Fibroblast of pulmonary artery (primary cell): ENCODE data around the gene KIF18B.

ENCODE experiments used
- DNase-seq: peaks from one replicate; pipeline ENCODE4 v3.0.0-alpha.2; 2010; ENCODE audit warnings: low read depth
- H3K4me3 ChIP-seq: replicated peaks from 2 replicates; pipeline ENCODE4 v1.5.1; 2011; ENCODE audit warnings: low read depth, mild to moderate bottlenecking, control low read depth, low read length, moderate library complexity
- TF ChIP-seq, protein P1 (sequence below): IDR thresholded peaks from 2 replicates; pipeline ENCODE4 v1.5.1; 2011; ENCODE audit warnings: mild to moderate bottlenecking, control low read depth, low read length, inconsistent platforms; ENCODE audit errors: missing control alignments

KIF18B gene

DNA sequence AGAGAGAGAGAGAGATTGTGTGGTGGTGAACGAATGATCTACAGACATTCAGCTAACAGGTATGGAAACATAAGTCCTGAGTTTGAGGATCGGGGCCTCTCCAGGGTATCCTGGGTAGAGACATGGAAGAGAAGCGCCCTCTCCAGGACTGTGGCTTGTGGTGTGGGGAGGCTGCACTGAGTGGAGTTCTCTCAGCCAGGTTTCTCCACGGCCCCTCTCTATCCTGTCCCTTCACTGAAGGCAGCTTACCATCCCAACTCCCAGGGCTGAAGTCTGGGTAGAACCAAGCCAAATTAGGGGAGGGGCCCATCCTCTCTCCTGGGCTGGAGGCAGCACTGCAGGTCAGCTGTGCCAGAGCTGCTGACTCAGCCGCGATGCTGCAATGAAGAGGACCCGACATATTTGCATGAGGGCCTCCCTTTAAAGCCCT is 14.4 kb upstream of the KIF18B start:
- TF ChIP-seq, protein P1, sequence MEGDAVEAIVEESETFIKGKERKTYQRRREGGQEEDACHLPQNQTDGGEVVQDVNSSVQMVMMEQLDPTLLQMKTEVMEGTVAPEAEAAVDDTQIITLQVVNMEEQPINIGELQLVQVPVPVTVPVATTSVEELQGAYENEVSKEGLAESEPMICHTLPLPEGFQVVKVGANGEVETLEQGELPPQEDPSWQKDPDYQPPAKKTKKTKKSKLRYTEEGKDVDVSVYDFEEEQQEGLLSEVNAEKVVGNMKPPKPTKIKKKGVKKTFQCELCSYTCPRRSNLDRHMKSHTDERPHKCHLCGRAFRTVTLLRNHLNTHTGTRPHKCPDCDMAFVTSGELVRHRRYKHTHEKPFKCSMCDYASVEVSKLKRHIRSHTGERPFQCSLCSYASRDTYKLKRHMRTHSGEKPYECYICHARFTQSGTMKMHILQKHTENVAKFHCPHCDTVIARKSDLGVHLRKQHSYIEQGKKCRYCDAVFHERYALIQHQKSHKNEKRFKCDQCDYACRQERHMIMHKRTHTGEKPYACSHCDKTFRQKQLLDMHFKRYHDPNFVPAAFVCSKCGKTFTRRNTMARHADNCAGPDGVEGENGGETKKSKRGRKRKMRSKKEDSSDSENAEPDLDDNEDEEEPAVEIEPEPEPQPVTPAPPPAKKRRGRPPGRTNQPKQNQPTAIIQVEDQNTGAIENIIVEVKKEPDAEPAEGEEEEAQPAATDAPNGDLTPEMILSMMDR, result no peak
- H3K4me3 ChIP-seq, result no peak overlapping the region
- peak; percentile 26 for DNase-seq

DNA sequence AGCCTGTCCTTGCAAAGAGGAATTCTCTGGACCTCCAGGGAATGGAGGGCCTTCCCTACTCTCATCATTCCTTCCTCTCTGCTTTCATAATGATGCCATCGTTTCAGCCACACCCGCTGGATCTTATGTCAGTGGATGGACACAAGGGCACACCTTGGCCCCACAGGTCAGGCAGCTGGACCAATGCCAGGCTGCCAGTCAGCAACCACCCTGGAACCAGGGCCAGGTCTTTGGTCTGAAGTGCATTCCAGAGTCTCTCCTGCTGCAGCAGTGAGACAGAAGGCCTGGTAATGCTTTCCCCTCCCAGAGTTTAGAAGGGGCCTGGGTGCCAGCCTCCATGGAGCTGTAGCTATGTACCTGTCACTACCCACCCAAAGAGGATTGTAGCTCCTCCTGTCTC is 13.1 kb upstream of the KIF18B start:
- H3K4me3 ChIP-seq, result no peak overlapping the region
- no peak for DNase-seq
- TF ChIP-seq, protein P1, result no peak

DNA sequence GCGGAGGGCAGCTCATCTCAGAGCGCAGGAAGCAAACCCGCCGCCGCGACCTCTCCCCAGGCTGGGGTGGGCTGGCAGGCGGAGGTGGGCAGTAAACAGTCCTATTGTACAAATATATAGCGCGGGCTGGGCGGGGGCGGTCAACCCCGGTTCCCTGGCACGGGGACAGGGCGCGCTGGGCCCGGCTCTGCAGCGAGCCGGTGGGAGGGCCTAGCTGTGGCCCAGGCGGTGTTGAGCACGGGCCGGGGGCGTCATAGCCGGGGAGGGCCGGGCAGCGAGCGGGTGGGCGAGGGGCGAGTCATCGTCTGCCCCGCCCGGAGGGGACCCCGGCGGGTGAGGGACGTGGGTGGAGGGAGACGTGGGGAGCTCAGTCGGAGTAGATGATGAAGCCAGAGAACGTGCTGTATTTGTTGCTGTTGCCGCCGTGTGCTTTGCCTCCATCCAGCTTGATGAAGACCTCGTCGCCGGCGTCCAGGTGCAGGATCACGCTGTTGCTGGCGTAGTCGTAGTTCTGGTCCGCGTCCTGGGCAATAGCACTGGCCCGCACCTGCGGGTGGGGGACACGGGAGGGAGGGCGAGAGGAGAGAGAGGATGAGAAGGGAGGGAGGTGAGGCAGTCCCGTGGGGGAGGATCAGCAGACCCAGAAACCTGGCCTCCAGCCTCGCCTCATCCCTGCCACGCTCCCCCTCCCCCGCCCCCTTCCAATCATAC is 12.4 kb upstream of the KIF18B start:
- H3K4me3 ChIP-seq, result no peak overlapping the region
- TF ChIP-seq, protein P1, result no peak

DNA sequence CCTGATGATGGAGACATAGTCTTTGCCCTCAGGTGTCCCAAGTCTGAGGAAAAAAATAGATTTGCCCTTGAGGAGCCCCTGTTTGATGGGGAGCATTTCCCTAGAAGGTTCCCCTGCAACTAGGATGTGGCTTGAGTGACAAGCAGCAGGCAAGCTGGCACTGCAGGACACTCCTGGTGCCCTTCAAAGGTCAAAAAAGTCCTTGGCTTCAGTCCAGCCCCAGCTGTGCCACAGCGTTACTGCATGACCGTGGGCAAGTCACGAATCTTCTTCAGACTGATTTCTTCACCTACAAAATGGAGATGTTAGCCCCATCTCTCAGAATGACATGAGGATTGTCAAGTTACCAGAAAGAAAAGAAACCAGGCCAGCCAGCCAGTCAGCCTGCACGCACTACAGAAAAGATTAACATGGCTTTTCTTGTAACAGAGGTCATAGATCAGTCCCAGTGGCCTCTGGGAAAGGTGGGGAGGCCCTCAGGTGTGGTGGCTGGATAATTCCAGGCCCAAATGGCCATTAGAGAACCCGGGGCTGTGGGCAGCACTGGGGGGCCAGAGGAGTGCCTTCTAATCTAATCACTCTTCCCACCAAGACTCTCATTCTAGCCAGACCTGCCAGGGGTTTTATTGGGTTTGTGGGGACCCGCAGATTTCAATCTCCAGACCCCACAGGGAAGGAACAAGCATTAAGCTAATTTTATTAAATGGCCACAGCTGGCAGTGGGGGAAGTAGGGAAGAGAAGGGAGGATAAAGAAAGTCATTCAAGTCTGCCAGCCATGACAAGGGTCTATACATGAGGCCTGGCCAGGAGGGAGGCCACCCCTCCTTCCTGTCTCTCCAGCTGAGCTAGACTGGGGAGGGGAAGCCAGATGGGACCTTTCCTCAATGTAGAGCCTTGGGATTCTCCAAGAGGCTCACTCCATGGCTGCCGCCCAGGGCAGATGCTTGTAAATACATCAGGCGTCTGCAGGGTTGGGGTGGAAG is 9.7 kb upstream of the KIF18B start:
- TF ChIP-seq, protein P1, result no peak

More for the DNA sequence above, 12.4 kb upstream of the KIF18B start:
- no peak for DNase-seq

DNA sequence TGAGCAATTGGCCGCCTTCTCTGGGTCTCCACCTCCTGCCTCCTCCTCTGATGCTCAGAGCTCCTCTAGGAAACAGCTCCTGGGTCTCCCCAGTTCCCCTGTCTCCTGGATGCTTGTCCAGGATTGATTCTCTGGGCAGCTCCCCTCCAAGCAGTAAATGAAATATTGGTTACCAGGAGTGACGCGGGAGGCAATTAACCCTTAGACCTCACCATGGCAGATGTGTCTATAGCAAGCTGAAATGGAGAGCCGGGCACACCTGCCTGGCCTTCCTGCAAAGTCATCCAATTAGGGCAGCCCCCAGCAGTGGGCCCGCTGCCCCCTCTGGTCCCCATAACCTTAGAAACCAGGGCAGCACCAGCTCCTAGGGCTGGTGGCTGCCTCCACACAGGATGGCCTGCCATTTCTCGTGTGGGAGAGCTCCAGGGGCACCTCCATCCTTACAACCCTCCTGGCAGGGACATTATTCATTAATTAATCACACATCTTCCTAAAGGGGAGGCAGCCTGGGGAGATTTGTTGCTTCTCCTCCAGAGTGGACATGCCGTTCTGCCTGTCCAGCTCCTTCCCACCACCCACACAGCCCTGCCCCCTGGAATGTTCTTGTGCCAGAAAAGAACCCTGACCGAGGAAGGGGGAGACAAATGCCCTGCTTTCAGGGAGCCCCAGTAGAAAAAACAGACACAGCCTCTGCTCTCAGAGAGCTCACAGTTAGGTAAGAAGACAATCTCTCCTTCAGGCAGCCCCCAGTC is 8.3 kb upstream of the KIF18B start:
- no peak overlapping the region for H3K4me3 ChIP-seq
- DNase-seq, result no peak
- TF ChIP-seq, protein P1, result no peak

More for the DNA sequence above, 9.7 kb upstream of the KIF18B start:
- no peak overlapping the region for H3K4me3 ChIP-seq
- DNase-seq, result no peak

DNA sequence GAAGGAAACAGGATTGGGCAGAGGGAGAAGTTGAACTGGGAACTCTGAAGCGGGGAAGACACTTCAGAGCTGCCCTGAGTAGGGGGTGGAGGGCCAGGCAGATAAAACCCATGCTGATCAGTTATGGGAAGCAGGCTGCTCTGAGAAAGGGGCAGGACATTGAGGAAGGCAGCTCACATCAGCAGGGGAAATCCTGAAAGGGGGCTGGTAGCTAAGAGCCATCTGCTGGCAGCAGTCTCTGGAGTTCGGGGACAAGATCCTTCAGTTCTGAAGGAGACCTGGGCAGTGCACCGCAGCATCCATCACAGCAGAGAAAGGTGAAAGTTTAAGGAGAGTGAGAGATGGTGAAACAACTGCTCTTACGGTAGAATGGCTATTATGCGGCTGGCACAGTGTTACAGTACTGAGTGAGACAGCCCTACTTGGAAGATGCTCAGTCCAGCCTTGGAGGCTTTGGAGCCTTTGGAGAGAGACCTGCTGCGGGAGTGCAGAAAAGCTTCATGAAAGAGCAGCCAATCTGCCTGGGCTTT is 5.4 kb upstream of the KIF18B start:
- no peak for DNase-seq
- no peak overlapping the region for H3K4me3 ChIP-seq
- TF ChIP-seq, protein P1, result no peak
